Esophagus squamous epithelium (tissue), 5 donors: ENCODE results near the gene FBXL7. TPM values are rescaled to one million over a fixed set of nuclear protein-coding genes. Genes with fewer than 3 reads are reported as not detected.

Experiments
- DNase-seq: peaks from one replicate; lab custom pipeline; 2025; lab: John Stamatoyannopoulos, UW
- H3K27ac ChIP-seq, 4 donors: fragments of 200-600 bp; sonication (generic); one replicate each; pipeline ENCODE4 v1.5.1; 2016 to 2019; ENCODE audit warnings: mild to moderate bottlenecking in 1 of 4
- H3K27me3 ChIP-seq, 4 donors: fragments of 200-600 bp; sonication (generic); 1 replicate in 3 of 4; 2 replicates in 1 of 4; pipeline versions ENCODE4 v1.5.1 to v1.6.0; 2017 to 2021; ENCODE audit warnings: antibody characterized with exemption in 1 of 4
- H3K36me3 ChIP-seq, 3 donors: fragments of 200-600 bp; sonication (generic); one replicate each; pipeline ENCODE4 v1.5.1; 2016 to 2019
- H3K4me1 ChIP-seq, 3 donors: fragments of 200-600 bp; sonication (generic); one replicate each; pipeline ENCODE4 v1.5.1; 2017 to 2019
- H3K4me3 ChIP-seq, 4 donors: fragments of 200-600 bp; sonication (generic); 1 replicate in 3 of 4; 2 replicates in 1 of 4; pipeline ENCODE4 v1.5.1; 2016 to 2019; ENCODE audit warnings: mild to moderate bottlenecking in 2 of 4, moderate library complexity in 1 of 4
- H3K9me3 ChIP-seq, 3 donors: fragments of 200-600 bp; sonication (generic); one replicate each; pipeline ENCODE4 v1.5.1; 2016 to 2019
- POLR2A ChIP-seq, 4 donors: fragments of 450-650 bp; IDR thresholded peaks; one replicate each; pipeline ENCODE4 v1.6.1; 2017; ENCODE audit warnings: antibody characterized with exemption in 4 of 4, mild to moderate bottlenecking in 4 of 4, moderate library complexity in 3 of 4
- WGBS, 2 donors: methylation state at CpG; one replicate each; pipeline ENCODE4 v1.1.5; 2018; 5-methylcytosine and 5-hydroxymethylcytosine counted together
- intact Hi-C: fragments of 100-400 bp; cut with DNase I; formaldehyde crosslinking; loops from one replicate; pipeline ENCODE4 v1.15.0; 2022
- total RNA-seq, 4 donors: library from RNA; depleted of rRNA; stranded (reverse); fragments of >200 nt; gene quantifications; one replicate each; pipeline ENCODE4 v1.1.0, GENCODE V29; 2016
- TF ChIP-seq, protein P1 (sequence below), 6 experiments: fragments of 450-650 bp in 4 of 6; fragments of 200-600 bp in 2 of 6; sonication (generic) in 2 of 6; IDR thresholded peaks; one replicate each; pipeline ENCODE4 v1.5.1; 2016 to 2019; ENCODE audit warnings: antibody characterized with exemption in 6 of 6, mild to moderate bottlenecking in 4 of 6, moderate library complexity in 4 of 6
- donor health status: DM: yes; HTN: yes; CAD: no.

FBXL7 gene
- total RNA-seq, 4 donors from 2014 or later = 0.68 to 15.1 (median 2.8) TPM

DNA sequence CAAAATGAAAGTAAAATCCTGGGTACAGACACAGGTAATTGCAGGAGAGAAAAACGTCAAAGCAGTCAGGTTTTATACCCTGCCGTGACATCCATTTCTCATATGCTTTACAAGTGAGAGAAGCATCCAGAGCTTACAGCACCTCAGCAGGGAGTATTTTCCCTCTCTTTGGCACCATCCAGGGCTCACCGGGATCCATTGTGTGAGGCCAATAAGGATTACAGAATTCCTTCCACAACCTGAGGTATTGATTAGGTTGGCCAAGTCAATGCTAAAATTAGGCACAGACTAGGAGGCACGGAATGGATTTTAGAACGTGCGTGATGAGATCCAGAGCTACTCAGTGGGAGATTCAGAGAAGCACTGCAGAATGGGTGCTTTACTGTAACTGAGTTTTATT lies 296.6 kb downstream of the FBXL7 start:
- no peak for DNase-seq
- intact Hi-C loops = no loop called here
- Histone ChIP-seq H3K4me3 (no peak overlapping the region), H3K27ac (no peak overlapping the region), H3K4me1 (peaks cover 0 to 25% (median 3%) of the 10 kb centered on the region in 3 donors), H3K36me3 (no peaks in the 10 kb centered on the region), H3K27me3 (no peaks in the 10 kb centered on the region), H3K9me3 (no peaks in the 10 kb centered on the region)
- WGBS, 2 donors = 80 to 82% methylated on average over 6 of the region's 6 CpGs
- TF ChIP-seq POLR2A (IDR thresholded peaks at IDR 0.05) = no peak
- TF ChIP-seq, protein P1, sequence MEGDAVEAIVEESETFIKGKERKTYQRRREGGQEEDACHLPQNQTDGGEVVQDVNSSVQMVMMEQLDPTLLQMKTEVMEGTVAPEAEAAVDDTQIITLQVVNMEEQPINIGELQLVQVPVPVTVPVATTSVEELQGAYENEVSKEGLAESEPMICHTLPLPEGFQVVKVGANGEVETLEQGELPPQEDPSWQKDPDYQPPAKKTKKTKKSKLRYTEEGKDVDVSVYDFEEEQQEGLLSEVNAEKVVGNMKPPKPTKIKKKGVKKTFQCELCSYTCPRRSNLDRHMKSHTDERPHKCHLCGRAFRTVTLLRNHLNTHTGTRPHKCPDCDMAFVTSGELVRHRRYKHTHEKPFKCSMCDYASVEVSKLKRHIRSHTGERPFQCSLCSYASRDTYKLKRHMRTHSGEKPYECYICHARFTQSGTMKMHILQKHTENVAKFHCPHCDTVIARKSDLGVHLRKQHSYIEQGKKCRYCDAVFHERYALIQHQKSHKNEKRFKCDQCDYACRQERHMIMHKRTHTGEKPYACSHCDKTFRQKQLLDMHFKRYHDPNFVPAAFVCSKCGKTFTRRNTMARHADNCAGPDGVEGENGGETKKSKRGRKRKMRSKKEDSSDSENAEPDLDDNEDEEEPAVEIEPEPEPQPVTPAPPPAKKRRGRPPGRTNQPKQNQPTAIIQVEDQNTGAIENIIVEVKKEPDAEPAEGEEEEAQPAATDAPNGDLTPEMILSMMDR (IDR thresholded peaks at IDR 0.05) = no peak

GRCh38 chr5:15797116-15797515 lies 297.1 kb downstream of the FBXL7 start:
- H3K27ac ChIP-seq = no peak overlapping the region
- no peak for DNase-seq
- H3K4me1 ChIP-seq = peaks cover 0 to 22% (median 3%) of the 10 kb centered on the region in 3 donors
- 42 to 91% methylated on average over 1 of the region's 1 CpG for WGBS, 2 donors
- H3K27me3 ChIP-seq = no peaks in the 10 kb centered on the region
- H3K9me3 ChIP-seq = no peaks in the 10 kb centered on the region
- H3K36me3 ChIP-seq = no peaks in the 10 kb centered on the region
- TF ChIP-seq, protein P1 (IDR thresholded peaks at IDR 0.05) = no peak
- TF ChIP-seq POLR2A (IDR thresholded peaks at IDR 0.05) = no peak
- no peak overlapping the region for H3K4me3 ChIP-seq
- intact Hi-C loops = no loop called here

DNA sequence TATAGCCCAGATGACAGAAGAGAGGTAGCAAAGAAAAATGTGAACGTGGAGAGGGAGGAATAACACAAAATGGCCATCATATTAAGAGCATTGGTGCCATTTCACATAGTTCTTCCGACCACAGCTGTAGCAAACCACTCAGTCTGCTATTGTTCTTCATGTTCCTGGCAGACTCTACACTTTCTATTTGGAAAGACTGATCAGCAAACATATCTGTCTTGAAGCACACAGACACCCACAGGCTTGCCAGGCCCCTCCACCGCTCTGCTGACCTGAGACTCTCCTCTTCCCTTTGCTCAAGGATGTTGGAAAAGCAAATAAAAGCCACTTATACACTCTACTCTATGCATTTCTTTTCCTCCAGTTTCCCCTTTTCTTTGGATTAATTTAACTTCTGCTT lies 298.0 kb downstream of the FBXL7 start:
- Histone ChIP-seq H3K4me1 (peaks cover 0 to 22% (median 3%) of the 10 kb centered on the region in 3 donors), H3K27me3 (no peaks in the 10 kb centered on the region), H3K36me3 (no peaks in the 10 kb centered on the region), H3K9me3 (no peaks in the 10 kb centered on the region), H3K4me3 (no peak overlapping the region), H3K27ac (no peak overlapping the region)
- DNase-seq = no peak
- 49 to 59% methylated on average over 3 of the region's 3 CpGs for WGBS, 2 donors
- intact Hi-C loops = no loop called here
- TF ChIP-seq POLR2A (IDR thresholded peaks at IDR 0.05) = no peak
- TF ChIP-seq, protein P1 (IDR thresholded peaks at IDR 0.05) = no peak

- Histone ChIP-seq H3K27ac (no peak overlapping the region), H3K4me1 (peaks cover 0 to 17% (median 3%) of the 10 kb centered on the region in 3 donors), H3K27me3 (no peaks in the 10 kb centered on the region), H3K9me3 (no peaks in the 10 kb centered on the region), H3K4me3 (no peak overlapping the region), H3K36me3 (no peaks in the 10 kb centered on the region)
- intact Hi-C loops = no loop called here
- DNase-seq = no peak
- 87 to 90% methylated on average over 1 of the region's 1 CpG for WGBS, 2 donors
- TF ChIP-seq POLR2A (IDR thresholded peaks at IDR 0.05) = no peak
- TF ChIP-seq, protein P1 (IDR thresholded peaks at IDR 0.05) = no peak
Observed at GRCh38 chr5:15799014-15799413, 299.0 kb downstream of the FBXL7 start.

GRCh38 chr5:15799612-15800011 lies 299.6 kb downstream of the FBXL7 start:
- H3K27me3 ChIP-seq = no peaks in the 10 kb centered on the region
- DNase-seq = no peak
- 81 to 90% methylated on average over 3 to 7 of the region's 7 CpGs for WGBS, 2 donors
- no peaks in the 10 kb centered on the region for H3K36me3 ChIP-seq
- H3K27ac ChIP-seq = no peak overlapping the region
- intact Hi-C loops = no loop called here
- peaks cover 0 to 5% (median 0%) of the 10 kb centered on the region in 3 donors for H3K9me3 ChIP-seq
- peaks cover 0 to 11% (median 3%) of the 10 kb centered on the region in 3 donors for H3K4me1 ChIP-seq
- TF ChIP-seq, protein P1 (IDR thresholded peaks at IDR 0.05) = no peak
- TF ChIP-seq POLR2A (IDR thresholded peaks at IDR 0.05) = no peak
- no peak overlapping the region for H3K4me3 ChIP-seq
